Calu3 (cell line): ENCODE data around the gene EMC1. TPM values are rescaled to one million over a fixed set of nuclear protein-coding genes. Genes with fewer than 3 reads are reported as not detected.

Source experiments
- BruUV-seq: library from RNA; stranded (reverse); fragments of 400-500 nt; replicated peaks from 2 replicates; lab custom pipeline; 2021; lab: Mats Ljungman, UMichigan
- CTCF ChIA-PET: fragments of 300-600 bp; sonication (Branson Sonifier 250); formaldehyde crosslinking; loops from one replicate; lab custom pipeline; 2022; ENCODE audit warnings: antibody characterized with exemption; lab: Charles Lee
- DNase-seq: peaks from one replicate; pipeline ENCODE4 v3.0.0; 2022
- H3K27ac Mint-ChIP-seq: one replicate; pipeline ENCODE4 v1.8.0; 2022; ENCODE audit warnings: mixed read lengths; ENCODE audit not compliant: unreplicated experiment
- H3K27me3 Mint-ChIP-seq: one replicate; pipeline ENCODE4 v1.8.0; 2022; ENCODE audit warnings: mixed read lengths; ENCODE audit not compliant: unreplicated experiment
- H3K36me3 Mint-ChIP-seq: one replicate; pipeline ENCODE4 v1.8.0; 2022; ENCODE audit warnings: mild to moderate bottlenecking, moderate library complexity, mixed read lengths; ENCODE audit not compliant: insufficient read depth, unreplicated experiment
- H3K4me1 Mint-ChIP-seq: one replicate; pipeline ENCODE4 v1.8.0; 2022; ENCODE audit warnings: mild to moderate bottlenecking, low read depth, mixed read lengths; ENCODE audit not compliant: unreplicated experiment
- H3K4me3 Mint-ChIP-seq: one replicate; pipeline ENCODE4 v1.8.0; 2022; ENCODE audit warnings: mild to moderate bottlenecking, low read depth, moderate library complexity, mixed read lengths; ENCODE audit not compliant: unreplicated experiment
- H3K9me3 Mint-ChIP-seq: one replicate; pipeline ENCODE4 v1.8.0; 2022; ENCODE audit warnings: low read depth, mixed read lengths; ENCODE audit not compliant: unreplicated experiment
- CTCF ChIP-seq: fragments of 200-600 bp; IDR thresholded peaks from one replicate; pipeline ENCODE4 v1.8.0; 2022; ENCODE audit warnings: antibody characterized with exemption; ENCODE audit not compliant: unreplicated experiment
- intact Hi-C: fragments of 100-400 bp; cut with micrococcal nuclease; formaldehyde crosslinking; loops from one replicate; pipeline ENCODE4 v1.10.0; 2022; ENCODE audit not compliant: unreplicated experiment
- total RNA-seq: library from RNA; stranded (reverse); gene quantifications from 2 replicates; pipeline ENCODE4 v1.2.3, GENCODE V29; 2022

The EMC1 gene
- total RNA-seq, 1 experiment from 2014 or later = 53.4 TPM

GRCh38 chr1:19254416-19254815, 3.1 kb upstream of the EMC1 start:
- peaks cover 70% of the 10 kb centered on the region for H3K36me3 Mint-ChIP-seq
- no peak for DNase-seq
- CTCF ChIA-PET = no interaction called here
- H3K27ac Mint-ChIP-seq = no peak overlapping the region
- H3K4me3 Mint-ChIP-seq = no peak overlapping the region
- no peaks in the 10 kb centered on the region for H3K27me3 Mint-ChIP-seq
- peaks cover 12% of the 10 kb centered on the region for H3K4me1 Mint-ChIP-seq
- H3K9me3 Mint-ChIP-seq = no peaks in the 10 kb centered on the region
- no TSS peak for BruUV-seq
- no peak for TF ChIP-seq CTCF
- intact Hi-C loops = no loop called here

DNA sequence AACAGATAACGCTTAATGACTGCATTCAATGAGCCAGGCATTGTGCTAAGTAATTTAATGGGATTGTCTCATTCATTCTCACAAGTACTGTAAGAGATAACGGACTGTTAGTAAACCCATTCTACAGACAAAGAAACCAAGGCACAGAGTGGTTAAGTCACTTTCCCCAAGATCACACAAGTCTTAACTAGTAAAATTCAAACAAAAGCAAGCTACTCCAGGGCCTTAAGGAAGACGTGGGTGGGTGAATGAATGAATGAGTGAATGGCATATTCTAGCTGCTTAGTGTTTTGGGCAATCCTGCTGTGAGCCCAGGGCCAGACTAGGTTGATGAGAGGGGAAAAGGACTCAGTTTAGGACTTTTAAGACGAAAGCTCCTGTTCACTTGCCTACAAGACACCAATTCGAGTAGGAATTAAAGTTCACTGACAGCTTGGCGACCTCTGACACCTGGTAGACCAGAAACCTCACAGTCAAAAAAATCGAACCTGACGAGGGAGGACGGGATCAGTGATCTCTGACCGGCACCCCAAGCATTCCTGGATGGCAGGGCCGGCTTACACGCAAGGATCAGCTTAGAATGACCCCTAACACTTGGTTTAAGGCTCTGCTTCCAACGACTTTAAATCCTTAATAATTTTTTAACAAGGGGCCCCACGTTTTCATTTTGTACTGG, 557 bp downstream of the EMC1 start:
- Mint-ChIP-seq H3K4me1 (peaks cover 12% of the 10 kb centered on the region), H3K27me3 (no peaks in the 10 kb centered on the region), H3K4me3 (peak overlapping the region; percentile 89), H3K36me3 (peaks cover 44% of the 10 kb centered on the region), H3K9me3 (no peaks in the 10 kb centered on the region), H3K27ac (peak overlapping the region; percentile 81)
- TF ChIP-seq CTCF = no peak
- intact Hi-C loops = no loop called here
- DNase-seq = no peak
- CTCF ChIA-PET = no interaction called here
- TSS peak; percentile 70 for BruUV-seq

GRCh38 chr1:19240673-19241538, 10.4 kb downstream of the EMC1 start:
- H3K27me3 Mint-ChIP-seq = no peaks in the 10 kb centered on the region
- no peaks in the 10 kb centered on the region for H3K4me1 Mint-ChIP-seq
- H3K27ac Mint-ChIP-seq = no peak overlapping the region
- intact Hi-C loops = no loop called here
- no peaks in the 10 kb centered on the region for H3K9me3 Mint-ChIP-seq
- CTCF ChIA-PET = interaction anchor here (0.6 to 0.8 kb wide), 3 partner anchors 55 to 327 kb away, joined by 3 to 4 read pairs (median 3); no protein-coding TSS in a partner anchor
- no TSS peak for BruUV-seq
- H3K4me3 Mint-ChIP-seq = no peak overlapping the region
- DNase-seq = peak; percentile 71
- peaks cover 14% of the 10 kb centered on the region for H3K36me3 Mint-ChIP-seq
- peak; percentile 77 for TF ChIP-seq CTCF

DNA sequence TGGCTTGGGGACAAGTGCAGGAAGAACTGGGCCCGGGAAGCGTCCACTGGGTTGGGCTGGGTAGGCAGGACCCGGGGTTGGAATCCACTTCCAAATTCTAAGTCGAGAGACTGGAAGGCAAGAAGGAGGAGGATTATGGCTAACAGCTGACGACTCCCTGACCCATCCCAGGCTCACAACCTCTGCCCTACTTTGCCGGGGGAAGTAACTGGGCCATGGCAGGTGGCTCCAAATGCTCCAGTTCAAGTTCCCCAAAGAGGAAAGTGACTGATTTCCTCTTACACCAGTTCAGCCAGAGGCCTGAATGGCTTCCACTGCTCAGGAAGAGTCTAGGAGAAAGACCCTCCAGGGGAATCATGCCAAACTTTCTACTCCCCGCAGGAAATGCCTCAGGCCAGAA, 11.4 kb downstream of the EMC1 start:
- CTCF ChIA-PET = no interaction called here
- Mint-ChIP-seq H3K4me3 (no peak overlapping the region), H3K27ac (no peak overlapping the region), H3K9me3 (no peaks in the 10 kb centered on the region), H3K27me3 (no peaks in the 10 kb centered on the region), H3K36me3 (peaks cover 14% of the 10 kb centered on the region), H3K4me1 (no peaks in the 10 kb centered on the region)
- TF ChIP-seq CTCF = no peak
- no TSS peak for BruUV-seq
- DNase-seq = no peak
- intact Hi-C loops = no loop called here
